Common myeloid progenitor, CD34-positive (primary cell): Measurements from ENCODE around the gene NRF1.
A peak's percentile ranks its signal among the peaks of the same experiment; 100 is the strongest.

Experiments
- CTCF ChIA-PET: fragments of 350-600 bp; sonication (Branson Sonifier 250); formaldehyde crosslinking; loops from one replicate; lab custom pipeline; 2021; ENCODE audit warnings: antibody characterized with exemption; lab: Charles Lee
- POLR2A ChIA-PET: fragments of 350-600 bp; sonication (Branson Sonifier 250); formaldehyde crosslinking; loops from one replicate; lab custom pipeline; 2021; ENCODE audit warnings: antibody characterized with exemption; lab: Charles Lee
- DNase-seq, 3 donors: peaks; one replicate each; pipeline versions ENCODE4 v3.0.0 to v3.0.0-alpha.2; 2013
- H3K27ac ChIP-seq, 2 experiments: 1 replicate in 1 of 2; 2 replicates in 1 of 2; pipeline ENCODE4 v1.7.0; 2013; ENCODE audit warnings: inconsistent platforms in 2 of 2, low read length in 2 of 2, mild to moderate bottlenecking in 2 of 2, low read depth in 1 of 2, moderate library complexity in 1 of 2; ENCODE audit not compliant: severe bottlenecking in 2 of 2, insufficient read depth in 1 of 2, poor library complexity in 1 of 2
- H3K27me3 ChIP-seq, 5 experiments: replicated peaks in 2 of 5; 1 replicate in 3 of 5; 2 replicates in 2 of 5; pipeline versions ENCODE4 v1.6.1 to v1.7.0; 2013; ENCODE audit warnings: low read length in 4 of 5, mild to moderate bottlenecking in 2 of 5, moderate library complexity in 2 of 5, inconsistent platforms in 1 of 5; ENCODE audit not compliant: insufficient read depth in 5 of 5, control insufficient read depth in 4 of 5
- H3K36me3 ChIP-seq, 4 experiments: 1 replicate in 2 of 4; 2 replicates in 2 of 4; pipeline versions ENCODE4 v1.6.1 to v1.7.0; 2013; ENCODE audit warnings: low read length in 3 of 4, control low read depth in 1 of 4, mild to moderate bottlenecking in 1 of 4; ENCODE audit not compliant: control insufficient read depth in 4 of 4, insufficient read depth in 4 of 4
- H3K4me1 ChIP-seq, 4 experiments: 1 replicate in 3 of 4; 2 replicates in 1 of 4; pipeline versions ENCODE4 v1.6.1 to v1.7.1; 2013; ENCODE audit warnings: low read length in 3 of 4, mild to moderate bottlenecking in 3 of 4, control low read depth in 1 of 4, inconsistent platforms in 1 of 4, moderate library complexity in 1 of 4; ENCODE audit not compliant: control insufficient read depth in 4 of 4, insufficient read depth in 4 of 4; ENCODE audit errors: control extremely low read depth in 1 of 4
- H3K4me3 ChIP-seq, 7 experiments: 1 replicate in 4 of 7; 2 replicates in 3 of 7; pipeline versions ENCODE4 v1.5.1 to v1.7.0; 2013; ENCODE audit warnings: mild to moderate bottlenecking in 7 of 7, low read length in 6 of 7, moderate library complexity in 6 of 7, inconsistent platforms in 2 of 7, low read depth in 2 of 7, control low read depth in 1 of 7; ENCODE audit not compliant: insufficient read depth in 4 of 7, control insufficient read depth in 1 of 7; ENCODE audit errors: extremely low read depth in 1 of 7
- H3K9me3 ChIP-seq, 5 experiments: 1 replicate in 4 of 5; 2 replicates in 1 of 5; pipeline versions ENCODE4 v1.6.1 to v1.7.1; 2013; ENCODE audit warnings: low read length in 4 of 5, mild to moderate bottlenecking in 2 of 5, inconsistent platforms in 1 of 5, low read depth in 1 of 5, moderate library complexity in 1 of 5; ENCODE audit not compliant: control insufficient read depth in 4 of 5, insufficient read depth in 2 of 5; ENCODE audit errors: control extremely low read depth in 1 of 5
- WGBS: methylation state at CpG from one replicate; pipeline ENCODE4 v1.1.5; 2013; ENCODE audit not compliant: insufficient coverage; 5-methylcytosine and 5-hydroxymethylcytosine counted together

The NRF1 gene

GRCh38 chr7:129703751-129704150, 92.2 kb downstream of the NRF1 start:
- no peak overlapping the region for H3K4me3 ChIP-seq
- ChIA-PET CTCF (interaction anchor here (1.1 to 1.5 kb wide), 2 partner anchors 10 to 36 kb away, joined by 3 to 4 read pairs; no protein-coding TSS in a partner anchor), POLR2A (no interaction called here)
- peaks cover 0 to 11% (median 5%) of the 10 kb centered on the region in 4 experiments for H3K4me1 ChIP-seq
- WGBS = no CpG with 5 or more reads among the region's 4 CpGs
- peaks cover 5 to 13% (median 7%) of the 10 kb centered on the region in 4 experiments for H3K36me3 ChIP-seq
- no peaks in the 10 kb centered on the region for H3K9me3 ChIP-seq
- no peaks in the 10 kb centered on the region for H3K27me3 ChIP-seq
- H3K27ac ChIP-seq = no peak overlapping the region
- no peak for DNase-seq

GRCh38 chr7:129707910-129708499, 96.5 kb downstream of the NRF1 start:
- H3K4me3 ChIP-seq = no peak overlapping the region
- no peaks in the 10 kb centered on the region for H3K9me3 ChIP-seq
- ChIA-PET POLR2A (interaction anchor here (0.7 kb wide), 2 partner anchors 41 to 85 kb away, joined by 3 to 5 read pairs; no protein-coding TSS in a partner anchor), CTCF (no interaction called here)
- no peaks in the 10 kb centered on the region for H3K27me3 ChIP-seq
- H3K36me3 ChIP-seq = peaks cover 17 to 39% (median 33%) of the 10 kb centered on the region in 4 experiments
- DNase-seq = peak in 2 of 3 donors; percentile 39 to 52
- peaks cover 0 to 11% (median 4%) of the 10 kb centered on the region in 4 experiments for H3K4me1 ChIP-seq
- no peak overlapping the region for H3K27ac ChIP-seq
- no CpG with 5 or more reads among the region's 2 CpGs for WGBS

GRCh38 chr7:129713544-129713943, 102.0 kb downstream of the NRF1 start:
- Histone ChIP-seq H3K27ac (no peak overlapping the region), H3K9me3 (no peaks in the 10 kb centered on the region), H3K4me1 (no peaks in the 10 kb centered on the region), H3K4me3 (no peak overlapping the region), H3K36me3 (peaks cover 24 to 76% (median 47%) of the 10 kb centered on the region in 4 experiments), H3K27me3 (no peaks in the 10 kb centered on the region)
- ChIA-PET POLR2A (no interaction called here), CTCF (interaction anchor here (1.4 kb wide), 1 partner anchor 9 kb away, joined by 3 read pairs; no protein-coding TSS in a partner anchor)
- DNase-seq = no peak
- WGBS = no CpG with 5 or more reads among the region's 1 CpG

GRCh38 chr7:129714514-129715063, 103.1 kb downstream of the NRF1 start:
- Histone ChIP-seq H3K4me1 (peaks cover 0 to 3% (median 2%) of the 10 kb centered on the region in 4 experiments), H3K27me3 (no peaks in the 10 kb centered on the region), H3K36me3 (peaks cover 18 to 81% (median 47%) of the 10 kb centered on the region in 4 experiments), H3K27ac (no peak overlapping the region), H3K9me3 (no peaks in the 10 kb centered on the region), H3K4me3 (no peak overlapping the region)
- DNase-seq = no peak
- no CpG with 5 or more reads among the region's 1 CpG for WGBS
- POLR2A ChIA-PET = interaction anchor here (0.6 kb wide), 1 partner anchor 105 kb away, joined by 4 read pairs; no protein-coding TSS in a partner anchor
- CTCF ChIA-PET = interaction anchor here (0.9 to 1.4 kb wide), 2 partner anchors 10 to 12 kb away, joined by 3 read pairs; no protein-coding TSS in a partner anchor

- CTCF ChIA-PET = interaction anchor here (0.9 to 1.1 kb wide), 3 partner anchors 59 to 111 kb away, joined by 3 to 5 read pairs (median 3); no protein-coding TSS in a partner anchor
- H3K4me1 ChIP-seq = peaks cover 9 to 19% (median 16%) of the 10 kb centered on the region in 4 experiments
- peak overlapping the region in 1 of 7 experiments; percentile 23 for H3K4me3 ChIP-seq
- no peaks in the 10 kb centered on the region for H3K9me3 ChIP-seq
- peak overlapping the region in 1 of 2 experiments; percentile 37 for H3K27ac ChIP-seq
- H3K27me3 ChIP-seq = no peaks in the 10 kb centered on the region
- POLR2A ChIA-PET = no interaction called here
- peak; percentile 48 to 89 (median 81) for DNase-seq
- H3K36me3 ChIP-seq = peaks cover 7 to 51% (median 31%) of the 10 kb centered on the region in 4 experiments
- WGBS = 65% methylated on average over 4 of the region's 6 CpGs
Observed at GRCh38 chr7:129719980-129720732, 108.6 kb downstream of the NRF1 start.

GRCh38 chr7:129721068-129721467, 109.5 kb downstream of the NRF1 start:
- Histone ChIP-seq H3K27me3 (no peaks in the 10 kb centered on the region), H3K4me1 (peaks cover 9 to 19% (median 16%) of the 10 kb centered on the region in 4 experiments), H3K9me3 (no peaks in the 10 kb centered on the region), H3K27ac (no peak overlapping the region), H3K36me3 (peaks cover 9 to 50% (median 33%) of the 10 kb centered on the region in 4 experiments), H3K4me3 (no peak overlapping the region)
- ChIA-PET CTCF (interaction anchor here (0.9 to 1.1 kb wide), 3 partner anchors 59 to 110 kb away, joined by 3 to 5 read pairs (median 3); no protein-coding TSS in a partner anchor), POLR2A (no interaction called here)
- 0% methylated on average over 1 of the region's 1 CpG for WGBS
- DNase-seq = peak; percentile 7 to 75 (median 59)
